GM12892 (cell line): Measurements from ENCODE around the gene GPR85.
"Not testable (repeated sequence)": the region's sequence is repeated elsewhere in the genome, so short reads cannot be mapped to it uniquely, and the experiment has no call there.

Source experiments
- DNase-seq: peaks from one replicate; pipeline ENCODE4 v3.0.0; 2011; ENCODE audit not compliant: insufficient read length
- FAIRE-seq: peaks from 2 replicates; lab custom pipeline; 2011; peaks lifted over from hg19 to GRCh38; lab: Jason Lieb, UNC
- POLR2A ChIP-seq: IDR thresholded peaks from 2 replicates; pipeline ENCODE4 v1.6.1; 2011; ENCODE audit warnings: low read depth, low read length, control low read depth
- POLR2AphosphoS5 ChIP-seq: IDR thresholded peaks from 2 replicates; pipeline ENCODE4 v1.6.1; 2011; ENCODE audit warnings: low read depth, low read length, control low read depth
- TAF1 ChIP-seq: IDR thresholded peaks from 2 replicates; pipeline ENCODE4 v1.6.1; 2011; ENCODE audit warnings: low read depth, mild to moderate bottlenecking, control low read depth, low read length, borderline replicate concordance

The GPR85 gene

DNA sequence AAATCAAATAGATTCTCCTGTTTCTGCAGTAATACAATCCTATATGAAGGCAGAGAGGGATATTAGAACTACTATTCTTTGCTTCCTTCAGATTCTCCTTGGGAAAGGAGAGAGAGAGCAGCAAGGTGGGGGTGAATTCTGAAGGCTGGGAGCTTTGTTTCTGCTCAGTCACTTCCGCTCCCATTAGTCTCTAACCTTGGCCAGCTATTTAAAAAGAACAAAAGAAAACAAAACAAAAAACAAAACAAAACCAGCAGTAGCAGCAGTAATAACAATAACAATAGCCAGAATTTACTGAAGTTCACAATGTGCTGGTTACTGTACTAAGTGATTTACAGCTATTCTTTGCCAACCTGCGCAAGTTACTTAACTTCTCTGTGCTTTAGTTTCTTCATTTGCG, 9.9 kb downstream of the GPR85 start:
- TF ChIP-seq POLR2AphosphoS5 (no peak), POLR2A (no peak), TAF1 (no peak)
- DNase-seq (no peak), FAIRE-seq (peak; percentile 44)

DNA sequence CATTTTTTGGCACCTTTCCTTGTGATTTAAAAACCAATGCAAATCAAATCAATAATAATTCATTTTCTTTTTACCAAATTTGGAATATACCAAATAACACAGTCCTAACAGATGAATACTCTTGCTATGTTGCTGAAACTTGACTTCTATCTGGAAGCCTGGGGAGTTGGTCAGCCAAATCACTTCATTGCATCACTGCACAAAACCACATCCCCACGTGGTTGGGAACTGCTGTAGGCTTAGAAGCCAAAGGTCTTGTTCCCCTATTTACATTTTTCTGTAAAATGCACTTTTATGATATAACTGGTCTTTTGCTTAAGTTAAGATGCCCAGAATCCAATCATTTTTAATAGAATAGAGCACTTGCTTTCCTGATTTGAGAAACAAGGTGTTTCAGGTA, 15.2 kb downstream of the GPR85 start:
- no peak for TF ChIP-seq POLR2AphosphoS5
- TF ChIP-seq POLR2A, result no peak
- no peak for TF ChIP-seq TAF1
- FAIRE-seq (no peak), DNase-seq (no peak)

GRCh38 chr7:113062499-113062898, 24.1 kb downstream of the GPR85 start:
- FAIRE-seq, result no peak
- no peak for TF ChIP-seq POLR2AphosphoS5
- no peak for TF ChIP-seq TAF1
- no peak for TF ChIP-seq POLR2A
- no peak for DNase-seq

DNA sequence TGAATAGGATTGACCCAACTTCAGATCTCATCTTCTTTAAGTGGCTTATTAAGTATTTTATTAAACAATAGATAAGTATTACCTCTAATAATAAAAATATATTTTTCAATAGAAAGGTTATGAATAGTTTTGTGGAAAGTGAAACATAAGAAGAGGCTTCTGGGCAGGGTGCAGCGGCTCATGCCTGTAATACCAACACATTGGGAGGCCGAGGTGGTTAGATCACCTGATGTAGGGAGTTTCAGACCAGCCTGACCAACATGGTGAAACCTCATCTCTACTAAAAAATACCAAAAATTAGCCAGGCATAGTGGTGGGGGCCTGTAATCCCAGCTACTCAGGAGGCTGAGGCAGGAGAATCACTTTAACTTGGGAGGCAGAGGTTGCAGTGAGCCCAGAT, 26.5 kb downstream of the GPR85 start:
- TF ChIP-seq TAF1, result no peak
- TF ChIP-seq POLR2A, result no peak
- TF ChIP-seq POLR2AphosphoS5, result no peak
- no peak for DNase-seq
- FAIRE-seq, result no peak

GRCh38 chr7:113054938-113055337, 31.7 kb downstream of the GPR85 start:
- FAIRE-seq, result no peak
- no peak for DNase-seq
- no peak for TF ChIP-seq POLR2AphosphoS5
- no peak for TF ChIP-seq POLR2A
- TF ChIP-seq TAF1, result no peak

DNA sequence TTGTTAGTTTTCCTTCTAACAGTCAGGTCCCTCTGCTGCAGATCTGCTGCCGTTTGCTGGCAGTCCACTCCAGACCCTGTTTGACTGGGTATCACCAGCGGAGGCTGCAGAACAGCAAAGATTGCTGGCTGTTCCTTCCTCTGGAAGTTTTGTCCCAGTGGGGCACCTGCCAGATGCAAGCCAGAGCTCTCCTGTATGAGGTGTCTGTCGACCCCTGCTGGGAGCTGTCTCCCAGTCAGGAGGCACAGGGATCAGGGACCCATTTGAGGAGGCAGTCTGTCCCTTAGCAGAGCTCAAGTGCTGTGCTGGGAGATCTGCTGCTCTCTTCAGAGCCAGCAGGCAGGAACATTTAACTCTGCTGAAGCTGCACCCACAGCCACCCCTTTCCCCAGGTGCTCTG, 32.4 kb downstream of the GPR85 start:
- not testable (repeated sequence) for DNase-seq, FAIRE-seq

GRCh38 chr7:113049221-113049620, 37.4 kb downstream of the GPR85 start:
- not testable (repeated sequence) for FAIRE-seq, DNase-seq

DNA sequence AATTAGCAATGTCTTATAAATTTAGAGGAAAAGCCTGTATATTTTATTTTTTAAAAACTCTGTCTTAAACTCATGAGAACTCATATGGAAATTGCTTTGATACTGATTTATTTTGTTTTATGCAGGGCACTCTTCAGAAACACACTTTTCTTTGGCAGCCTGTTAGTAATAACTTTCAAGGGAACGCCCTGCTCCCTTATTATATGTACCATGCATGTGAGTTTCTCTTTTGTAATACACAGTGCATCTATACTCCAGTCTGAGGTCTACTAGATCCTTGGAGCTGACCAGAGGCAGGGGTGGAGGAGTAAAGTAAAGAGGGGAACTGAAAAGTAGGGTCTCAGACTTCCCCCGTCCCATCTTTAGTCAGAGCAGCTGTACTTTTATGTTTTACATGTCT, 40.2 kb downstream of the GPR85 start:
- no peak for TF ChIP-seq TAF1
- no peak for TF ChIP-seq POLR2AphosphoS5
- TF ChIP-seq POLR2A, result no peak
- FAIRE-seq (no peak), DNase-seq (no peak)

DNA sequence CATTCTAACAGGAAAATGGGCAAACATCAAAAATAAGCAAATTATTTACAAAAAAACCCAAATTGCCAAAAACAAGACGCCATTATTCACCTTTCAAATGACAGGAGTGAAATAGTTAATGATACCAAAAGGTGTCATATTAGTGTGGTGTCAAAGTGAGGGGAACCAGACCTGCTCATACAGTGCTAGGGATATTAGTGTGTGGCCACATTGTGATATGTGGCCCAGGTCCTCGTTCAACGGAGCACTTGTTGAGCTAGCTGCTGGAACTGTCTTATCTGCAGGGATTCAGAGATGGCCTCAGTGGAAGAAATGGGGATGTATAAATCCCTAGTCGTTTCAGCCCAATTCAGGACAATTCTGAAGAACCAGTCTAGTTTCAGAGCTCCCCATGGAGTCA, 41.2 kb downstream of the GPR85 start:
- no peak for DNase-seq
- FAIRE-seq, result no peak
- TF ChIP-seq POLR2AphosphoS5, result no peak
- TF ChIP-seq TAF1, result no peak
- TF ChIP-seq POLR2A, result no peak

GRCh38 chr7:113044394-113044793, 42.2 kb downstream of the GPR85 start:
- no peak for DNase-seq
- TF ChIP-seq POLR2AphosphoS5 (no peak), TAF1 (no peak), POLR2A (no peak)
- no peak for FAIRE-seq

DNA sequence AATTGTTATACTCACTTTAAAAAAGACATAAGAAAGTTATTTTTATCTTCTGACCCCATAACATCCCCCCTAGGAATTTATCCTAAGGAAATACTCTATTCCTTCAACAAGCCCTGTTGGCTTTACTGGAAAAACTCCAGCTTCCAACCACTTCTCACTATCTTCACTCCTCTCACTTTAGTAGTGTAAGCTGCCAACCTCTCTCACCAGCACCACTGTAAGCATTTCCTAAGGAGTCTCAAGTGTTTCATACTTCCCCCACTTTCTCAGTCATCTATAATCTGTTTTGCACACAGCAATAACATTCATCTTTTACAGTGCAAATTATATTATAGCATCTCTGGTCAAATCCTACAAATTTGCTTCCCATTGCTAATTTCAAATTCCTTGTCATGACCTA, 45.8 kb downstream of the GPR85 start:
- DNase-seq (no peak), FAIRE-seq (no peak)
- TF ChIP-seq POLR2A (no peak), POLR2AphosphoS5 (no peak), TAF1 (no peak)

DNA sequence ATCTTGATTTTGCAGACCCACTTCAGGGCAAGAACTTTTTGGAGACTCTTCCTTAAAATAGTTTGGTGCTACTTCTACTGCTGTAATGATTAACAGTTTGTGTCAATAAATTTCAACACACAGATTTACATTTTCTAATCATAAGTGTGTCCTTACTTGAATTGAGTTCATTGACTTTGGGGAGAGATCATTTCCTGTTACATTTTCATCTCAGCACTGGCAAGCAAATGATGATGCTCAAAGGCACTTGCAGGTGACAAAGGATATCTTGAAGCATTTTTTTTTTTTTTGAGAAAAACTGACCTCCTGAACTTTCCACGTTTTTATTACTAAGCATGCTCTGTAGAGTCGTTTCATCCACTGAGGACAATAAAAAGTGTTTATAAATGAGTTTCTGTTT, 52.7 kb downstream of the GPR85 start:
- FAIRE-seq (no peak), DNase-seq (no peak)
- TF ChIP-seq TAF1 (no peak), POLR2A (no peak), POLR2AphosphoS5 (no peak)
